ENCODE measurements around the gene FIGNL2. TPM values are rescaled to one million over a fixed set of nuclear protein-coding genes. Genes with fewer than 3 reads are reported as not detected.

The FIGNL2 gene, protein sequence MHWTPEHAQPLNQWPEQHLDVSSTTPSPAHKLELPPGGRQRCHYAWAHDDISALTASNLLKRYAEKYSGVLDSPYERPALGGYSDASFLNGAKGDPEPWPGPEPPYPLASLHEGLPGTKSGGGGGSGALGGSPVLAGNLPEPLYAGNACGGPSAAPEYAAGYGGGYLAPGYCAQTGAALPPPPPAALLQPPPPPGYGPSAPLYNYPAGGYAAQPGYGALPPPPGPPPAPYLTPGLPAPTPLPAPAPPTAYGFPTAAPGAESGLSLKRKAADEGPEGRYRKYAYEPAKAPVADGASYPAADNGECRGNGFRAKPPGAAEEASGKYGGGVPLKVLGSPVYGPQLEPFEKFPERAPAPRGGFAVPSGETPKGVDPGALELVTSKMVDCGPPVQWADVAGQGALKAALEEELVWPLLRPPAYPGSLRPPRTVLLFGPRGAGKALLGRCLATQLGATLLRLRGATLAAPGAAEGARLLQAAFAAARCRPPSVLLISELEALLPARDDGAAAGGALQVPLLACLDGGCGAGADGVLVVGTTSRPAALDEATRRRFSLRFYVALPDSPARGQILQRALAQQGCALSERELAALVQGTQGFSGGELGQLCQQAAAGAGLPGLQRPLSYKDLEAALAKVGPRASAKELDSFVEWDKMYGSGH
- 0.16 to 0.34 TPM (median 0.25 TPM) in 5 replicates for total RNA-seq (2022; extraction: Qiagen RNA extraction; ENCODE audit: low read depth)

DNA sequence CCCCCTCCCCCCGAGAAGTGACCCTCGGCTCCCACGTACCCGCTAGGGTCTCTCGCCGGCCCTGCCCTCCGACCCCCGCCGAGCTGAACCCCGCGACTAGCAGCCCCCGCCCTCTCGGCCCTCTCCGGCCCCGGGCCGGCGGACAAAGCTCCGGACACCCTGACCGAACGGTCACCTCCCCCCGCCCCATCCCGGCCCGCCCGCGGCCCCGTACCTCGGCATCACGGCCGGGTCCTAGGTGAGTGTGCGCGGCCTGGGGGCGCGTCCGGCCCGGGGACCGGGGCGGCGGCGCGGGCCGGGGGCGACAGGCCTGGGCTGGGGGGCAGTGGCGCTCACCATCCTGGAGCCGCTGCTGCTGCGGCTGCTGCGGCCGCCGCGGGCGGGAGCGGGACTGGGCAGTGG, at the start of gene FIGNL2:
TSS of gene FIGNL2 (minus strand) at position 393 of the 402 bp plus-strand sequence. CDS start 26,305 bp downstream, outside the sequence.

DNA sequence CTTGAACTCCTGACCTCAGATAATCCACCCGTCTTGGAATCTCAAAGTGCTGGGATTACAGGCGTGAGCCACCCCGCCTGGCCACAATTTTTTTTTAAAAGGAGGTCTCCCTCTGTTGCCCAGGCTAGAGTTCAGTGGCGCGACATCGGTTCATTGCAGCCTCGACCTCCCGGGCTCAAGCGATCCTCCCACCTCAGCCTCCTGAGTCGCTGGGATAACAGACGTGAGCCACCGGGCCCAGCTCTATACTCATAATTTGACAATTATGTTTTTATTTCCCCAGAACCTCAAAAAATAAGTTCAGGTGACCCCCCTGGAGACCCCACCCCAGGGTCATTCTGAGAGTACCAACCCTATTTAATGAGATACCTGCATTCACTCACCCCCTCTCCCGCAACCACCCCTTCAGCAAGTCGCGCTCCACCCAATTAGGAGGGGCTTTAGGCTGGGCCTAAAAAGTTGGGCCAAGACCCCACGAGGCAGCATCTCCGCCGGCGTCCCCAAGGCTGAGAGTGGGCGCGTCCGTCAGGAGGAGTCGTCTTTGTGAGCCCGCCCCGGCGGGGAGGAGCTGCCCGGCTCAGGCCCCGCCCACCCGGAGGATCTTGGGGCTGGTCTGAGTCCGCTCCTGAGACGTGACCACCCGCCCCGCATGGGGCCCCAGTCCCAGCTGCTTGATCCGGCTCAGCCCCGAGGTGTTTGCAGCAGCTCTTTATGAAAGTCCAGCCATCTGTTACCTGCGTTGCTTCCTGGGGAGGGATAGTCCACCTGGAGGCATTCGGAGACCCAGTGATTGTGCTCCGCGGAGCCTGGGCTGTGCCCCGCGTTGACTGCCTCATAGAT, 39.2 kb upstream of the FIGNL2 start, which contains the start of gene ANKRD33:
TSS of gene ANKRD33 (plus strand) at position 628 of the 840 bp plus-strand sequence. CDS start at position 712, 84 bp downstream.

Other genes starting within 250 kb of the FIGNL2 start
- gene ANKRD33, start 39.4 kb upstream of the FIGNL2 start, total RNA-seq (2022; extraction: Qiagen RNA extraction; ENCODE audit: low read depth), result not detected in 5 replicates
- gene ACVRL1, start 58.8 kb upstream of the FIGNL2 start, total RNA-seq (2022; extraction: Qiagen RNA extraction; ENCODE audit: low read depth), result 0.05 to 0.14 TPM in 2 of 5 replicates, not detected in the others
- gene ACVR1B, start 103.0 kb upstream of the FIGNL2 start, total RNA-seq (2022; extraction: Qiagen RNA extraction; ENCODE audit: low read depth), result 14.1 to 18.7 TPM (median 17.9 TPM) in 5 replicates
- gene TAMALIN, start 158.2 kb upstream of the FIGNL2 start, total RNA-seq (2022; extraction: Qiagen RNA extraction; ENCODE audit: low read depth), result 0.51 to 1.6 TPM (median 0.65 TPM) in 5 replicates
- gene NR4A1, start 202.7 kb upstream of the FIGNL2 start, total RNA-seq (2022; extraction: Qiagen RNA extraction; ENCODE audit: low read depth), result 27.6 to 42.9 TPM (median 35.0 TPM) in 5 replicates
- 82.9 to 97.4 TPM (median 95.0 TPM) in 5 replicates for gene ATG101, start 221.3 kb upstream of the FIGNL2 start, total RNA-seq (2022; extraction: Qiagen RNA extraction; ENCODE audit: low read depth)
- gene SMIM41, start 231.0 kb upstream of the FIGNL2 start, total RNA-seq (2022; extraction: Qiagen RNA extraction; ENCODE audit: low read depth), result not detected in 5 replicates

Data from A549 treated with GW870086 at 1 μM for 4 hours (cell line).